SK-N-SH (cell line): ENCODE data around the gene MATN4.

Experiments
- CTCF ChIP-seq: fragments of 200-600 bp; sonication (generic); IDR thresholded peaks from 2 replicates; pipeline ENCODE4 v1.6.1; 2017; ENCODE audit warnings: antibody characterized with exemption, mild to moderate bottlenecking, moderate library complexity
- ELF1 ChIP-seq: IDR thresholded peaks from 2 replicates; pipeline ENCODE4 v1.4.0; 2012
- EP300 ChIP-seq, 2 experiments: IDR thresholded peaks; 2 replicates each; pipeline versions ENCODE4 v1.4.0 to v1.6.1; 2012; ENCODE audit warnings: borderline replicate concordance in 1 of 2, low read depth in 1 of 2, low read length in 1 of 2
- JUND ChIP-seq: IDR thresholded peaks from 2 replicates; pipeline ENCODE4 v1.4.0; 2012
- MXI1 ChIP-seq: IDR thresholded peaks from 2 replicates; pipeline ENCODE4 v1.6.1; 2012; ENCODE audit warnings: mild to moderate bottlenecking, low read depth, low read length, improper control_type of control experiment
- POLR2AphosphoS5 ChIP-seq: IDR thresholded peaks from 2 replicates; pipeline ENCODE4 v1.6.1; 2012; ENCODE audit warnings: low read depth, low read length
- RAD21 ChIP-seq: IDR thresholded peaks from 2 replicates; pipeline ENCODE4 v1.6.1; 2012; ENCODE audit warnings: mild to moderate bottlenecking, low read length
- REST ChIP-seq: IDR thresholded peaks from 2 replicates; pipeline ENCODE4 v1.6.1; 2012; ENCODE audit warnings: mild to moderate bottlenecking, low read depth, low read length, moderate library complexity
- TAF1 ChIP-seq: IDR thresholded peaks from 2 replicates; pipeline ENCODE4 v1.6.1; 2012; ENCODE audit warnings: low read depth, mild to moderate bottlenecking, low read length, moderate library complexity, borderline replicate concordance
- TCF12 ChIP-seq: IDR thresholded peaks from 2 replicates; pipeline ENCODE4 v1.4.0; 2012
- TEAD4 ChIP-seq: IDR thresholded peaks from 2 replicates; pipeline ENCODE4 v1.4.0; 2012; ENCODE audit warnings: mild to moderate bottlenecking, borderline replicate concordance; ENCODE audit not compliant: insufficient read depth
- USF2 ChIP-seq: fragments of 150-350 bp; IDR thresholded peaks from 2 replicates; pipeline ENCODE4 v1.6.1; 2017; ENCODE audit warnings: antibody characterized with exemption, low read length, low read depth, borderline replicate concordance

DNA sequence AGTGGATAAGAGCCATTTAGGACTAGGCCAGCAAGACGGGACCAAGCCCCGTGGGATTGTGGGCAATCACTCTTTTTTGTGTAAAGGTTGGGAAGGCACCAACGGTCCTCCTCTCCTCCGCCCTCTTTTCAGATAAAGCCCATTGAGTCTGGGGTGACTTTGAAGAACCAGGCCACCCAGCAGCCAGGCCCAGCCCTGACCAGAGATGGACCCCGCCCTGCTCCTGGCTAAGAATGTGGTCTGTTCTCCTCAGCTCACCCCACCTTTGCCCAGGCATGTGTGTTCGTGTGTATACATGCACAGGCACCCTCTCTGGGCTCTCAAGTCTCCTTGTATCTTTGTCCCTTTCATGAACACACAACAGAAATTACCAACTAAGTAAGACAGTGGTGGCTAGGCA lies 31.0 kb upstream of the MATN4 start:
- no peak for TF ChIP-seq TCF12
- no peak for TF ChIP-seq CTCF
- no peak for TF ChIP-seq JUND
- TF ChIP-seq MXI1, result no peak
- TF ChIP-seq TEAD4, result no peak
- TF ChIP-seq ELF1, result no peak
- no peak for TF ChIP-seq USF2
- no peak for TF ChIP-seq POLR2AphosphoS5
- no peak for TF ChIP-seq TAF1
- no peak for TF ChIP-seq EP300 (IDR thresholded peaks at IDR 0.05; ENCODE audit: borderline replicate concordance in 1 of 2, low read depth in 1 of 2, low read length in 1 of 2)
- TF ChIP-seq RAD21, result no peak
- no peak for TF ChIP-seq REST
